ENCODE results near the gene ZNF224. TPM values are rescaled to one million over a fixed set of nuclear protein-coding genes. Genes with fewer than 3 reads are reported as not detected.

Gene ZNF224
- total RNA-seq, 1 experiment from 2014 or later, result 14.8 TPM

GRCh38 chr19:44111910-44112463 lies 17.8 kb downstream of the ZNF224 start:
- H3K27ac Mint-ChIP-seq, result peak overlapping the region; percentile 96
- POLR2A ChIA-PET, result interaction anchor here (0.8 to 1.3 kb wide), 4 partner anchors 17 to 285 kb away, joined by 3 to 5 read pairs (median 3); partner anchors contain the start of genes ZNF224, ZNF226 and ZNF283
- DNase-seq (ENCODE audit: low spot score), result peak; percentile 57
- H3K36me3 Mint-ChIP-seq, result peaks cover 51% of the 10 kb centered on the region
- TF ChIP-seq USF1 (CRISPR knock-in tag; IDR thresholded peaks at IDR 0.05) (no peak), USF2 (CRISPR knock-in tag; IDR thresholded peaks at IDR 0.05) (peak; percentile 20; the same call in 1 of the 2 replicates), JUN (CRISPR knock-in tag; IDR thresholded peaks at IDR 0.05) (no peak), NFE2L1 (CRISPR knock-in tag; IDR thresholded peaks at IDR 0.05) (no peak), MAX (CRISPR knock-in tag; IDR thresholded peaks at IDR 0.05) (peak; percentile 74; the same call in 1 of the 2 replicates), NFATC4 (CRISPR knock-in tag; IDR thresholded peaks at IDR 0.05) (no peak), ETV6 (CRISPR knock-in tag; IDR thresholded peaks at IDR 0.05) (no peak)
- peak; percentile 62 for ATAC-seq
- H3K4me1 Mint-ChIP-seq, result peaks cover 9% of the 10 kb centered on the region
- peaks cover 47% of the 10 kb centered on the region for H3K9me3 Mint-ChIP-seq
- CTCF ChIA-PET, result interaction anchor here (0.5 to 1.5 kb wide), 2 partner anchors 19 to 103 kb away, joined by 3 read pairs; no protein-coding TSS in a partner anchor
- peaks cover 6% of the 10 kb centered on the region; the same call in 1 of the 2 replicates for H3K27me3 Mint-ChIP-seq (ENCODE audit: low read depth)
- H3K4me3 Mint-ChIP-seq, result peak overlapping the region; percentile 98

GRCh38 chr19:44112802-44113137 lies 18.6 kb downstream of the ZNF224 start:
- peaks cover 39% of the 10 kb centered on the region for H3K9me3 Mint-ChIP-seq
- no peak for DNase-seq (ENCODE audit: low spot score)
- ChIA-PET CTCF (no interaction called here), POLR2A (interaction anchor here (1.2 kb wide), 2 partner anchors 18 to 286 kb away, joined by 3 read pairs; partner anchors contain the start of gene ZNF283)
- no peak for TF ChIP-seq ZSCAN18 (CRISPR knock-in tag; IDR thresholded peaks at IDR 0.05)
- no peak for TF ChIP-seq RELA (CRISPR knock-in tag; IDR thresholded peaks at IDR 0.05; ENCODE audit: borderline replicate concordance)
- TF ChIP-seq AR (CRISPR knock-in tag; IDR thresholded peaks at IDR 0.05), result no peak
- TF ChIP-seq JAZF1 (CRISPR knock-in tag; IDR thresholded peaks at IDR 0.05), result no peak
- TF ChIP-seq FOXJ3 (CRISPR knock-in tag; IDR thresholded peaks at IDR 0.05; ENCODE audit: borderline replicate concordance), result no peak
- no peak for TF ChIP-seq ZNF423 (CRISPR knock-in tag; IDR thresholded peaks at IDR 0.05)
- no peak for TF ChIP-seq ATF2 (CRISPR knock-in tag; IDR thresholded peaks at IDR 0.05; ENCODE audit: borderline replicate concordance, low read depth)
- H3K4me3 Mint-ChIP-seq, result peak overlapping the region; percentile 98
- ATAC-seq, result no peak
- peak overlapping the region; percentile 93 for H3K27ac Mint-ChIP-seq
- H3K27me3 Mint-ChIP-seq (ENCODE audit: low read depth), result no peaks in the 10 kb centered on the region
- peaks cover 43% of the 10 kb centered on the region for H3K36me3 Mint-ChIP-seq
- peaks cover 9% of the 10 kb centered on the region for H3K4me1 Mint-ChIP-seq
